ENCODE data around the gene NSMCE1.

The NSMCE1 gene

DNA sequence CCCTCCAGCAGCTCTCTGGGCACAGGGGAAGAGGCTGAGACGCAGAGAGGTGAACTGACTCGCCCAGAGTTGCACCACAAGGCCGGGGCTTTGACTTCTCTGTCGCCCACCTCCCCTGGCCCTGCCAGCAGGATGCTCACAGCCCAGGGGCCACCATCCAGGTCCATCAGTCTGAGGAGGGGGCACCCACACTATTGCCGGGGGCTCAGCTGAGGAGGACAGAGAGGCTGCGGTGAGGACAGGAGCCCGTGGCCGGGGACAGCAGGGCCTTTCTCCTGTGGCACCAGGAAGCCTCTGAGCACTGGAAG, 32.7 kb downstream of the NSMCE1 start:
- no peak overlapping the region for H3K4me3 ChIP-seq (ENCODE audit: low read depth, low read length)
- no peak for TF ChIP-seq CTCF (IDR thresholded peaks at IDR 0.05; ENCODE audit: low read depth, low read length)

GRCh38 chr16:27235055-27235937, 33.3 kb downstream of the NSMCE1 start:
- TF ChIP-seq CTCF (IDR thresholded peaks at IDR 0.05; ENCODE audit: low read depth, low read length) = peak; percentile 82
- H3K4me3 ChIP-seq (ENCODE audit: low read depth, low read length) = no peak overlapping the region

DNA sequence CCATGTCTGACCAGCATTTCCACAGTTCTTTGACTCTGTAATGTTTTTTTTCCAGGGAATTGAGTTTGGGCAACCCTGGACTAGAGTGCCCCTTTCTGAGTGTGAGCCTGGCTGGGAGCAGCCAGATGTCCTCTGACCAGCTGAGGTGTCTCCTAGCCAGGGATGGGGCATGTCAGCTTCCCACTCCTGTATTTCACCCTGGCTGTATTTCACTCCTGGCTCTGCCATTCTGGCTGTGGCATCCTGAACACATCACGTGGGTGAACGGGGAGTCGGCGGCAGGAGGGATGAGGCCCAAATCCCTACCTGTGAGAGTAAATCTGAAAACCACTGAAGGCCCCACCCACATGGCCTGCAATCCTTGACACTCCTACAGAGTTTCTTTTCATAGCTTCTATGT, 34.0 kb downstream of the NSMCE1 start:
- TF ChIP-seq CTCF (IDR thresholded peaks at IDR 0.05; ENCODE audit: low read depth, low read length) = no peak

DNA sequence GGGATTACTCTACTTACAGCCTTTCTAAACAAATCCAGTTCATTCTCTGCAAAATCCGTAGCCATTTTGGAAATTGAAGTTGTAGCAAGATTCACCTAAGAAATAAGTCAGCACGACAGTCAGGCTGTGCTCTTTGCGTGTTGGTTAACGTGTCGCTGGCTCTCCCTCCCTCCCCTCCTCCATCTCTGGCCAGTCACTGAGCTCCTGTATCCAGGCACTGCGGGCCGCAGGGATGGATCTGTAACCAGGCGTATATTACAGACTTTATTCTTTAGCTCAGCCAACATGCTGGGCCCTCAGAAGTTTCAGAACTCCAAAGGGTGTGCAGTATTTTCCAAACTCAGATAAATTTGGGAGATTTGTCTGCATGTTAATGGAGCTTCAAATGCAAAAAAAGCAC, 34.4 kb downstream of the NSMCE1 start:
- no peak for TF ChIP-seq CTCF (IDR thresholded peaks at IDR 0.05; ENCODE audit: low read depth, low read length)
- no peak overlapping the region for H3K4me3 ChIP-seq (ENCODE audit: low read depth, low read length)

More for the DNA sequence above, 34.0 kb downstream of the NSMCE1 start:
- no peak overlapping the region for H3K4me3 ChIP-seq (ENCODE audit: low read depth, low read length)

GRCh38 chr16:27233731-27234130, 34.8 kb downstream of the NSMCE1 start:
- TF ChIP-seq CTCF (IDR thresholded peaks at IDR 0.05; ENCODE audit: low read depth, low read length) = no peak
- no peak overlapping the region for H3K4me3 ChIP-seq (ENCODE audit: low read depth, low read length)

DNA sequence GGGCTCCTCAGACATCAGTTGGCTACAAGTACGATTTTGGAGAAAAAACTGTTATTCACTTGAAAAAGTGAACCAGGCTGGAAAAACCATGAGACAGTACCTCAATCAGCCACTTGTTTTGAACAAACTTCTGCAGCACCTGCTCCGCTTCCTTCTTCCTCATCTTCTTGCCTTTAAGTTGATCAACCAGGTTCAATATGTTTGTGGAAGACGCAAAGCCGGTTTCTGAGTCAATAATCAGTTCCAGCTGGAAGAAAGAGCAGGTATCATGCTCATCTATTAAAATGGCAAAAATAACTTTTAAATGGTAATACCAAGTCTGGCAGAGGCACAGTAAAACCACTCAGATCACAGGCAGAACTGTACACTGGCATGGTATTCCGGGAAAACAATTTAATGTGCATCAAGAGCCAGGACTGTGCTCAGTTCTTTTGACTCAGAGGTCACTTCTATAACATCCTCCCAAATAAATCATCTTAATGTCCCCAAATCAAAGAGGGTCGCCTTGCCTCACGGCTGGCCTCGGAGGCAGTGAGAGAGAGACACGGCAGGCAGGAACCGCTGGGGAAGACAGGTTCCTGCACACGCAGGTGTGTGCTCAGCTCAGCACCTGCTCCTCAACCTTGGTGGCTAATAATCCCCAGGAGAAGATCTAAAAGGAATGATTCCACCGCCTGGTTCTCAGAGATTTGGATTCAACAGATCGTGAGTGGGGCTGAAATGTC, 35.5 kb downstream of the NSMCE1 start:
- no peak overlapping the region for H3K4me3 ChIP-seq (ENCODE audit: low read depth, low read length)
- no peak for TF ChIP-seq CTCF (IDR thresholded peaks at IDR 0.05; ENCODE audit: low read depth, low read length)

Data from WI38 (cell line).